CD4-positive, alpha-beta T cell treated with Interferon gamma for 1 hour (primary cell): Measurements from ENCODE around the gene OMG.
A peak's percentile ranks its signal among the peaks of the same experiment; 100 is the strongest.
"Not testable (repeated sequence)": the region's sequence is repeated elsewhere in the genome, so short reads cannot be mapped to it uniquely, and the experiment has no call there.

Experiments used
- DNase-seq: peaks from one replicate; pipeline ENCODE4 v3.0.0-alpha.2; 2020

The OMG gene

GRCh38 chr17:31307640-31308039 is 10.6 kb upstream of the OMG start:
- DNase-seq, result no peak

- DNase-seq, result no peak
Observed at GRCh38 chr17:31299624-31300023, 2.6 kb upstream of the OMG start.

GRCh38 chr17:31296142-31296541 is 897 bp downstream of the OMG start:
- no peak for DNase-seq

GRCh38 chr17:31295489-31295871 is 1.6 kb downstream of the OMG start:
- DNase-seq, result no peak

GRCh38 chr17:31294820-31295488 is 2.1 kb downstream of the OMG start:
- no peak for DNase-seq

- no peak for DNase-seq
Observed at GRCh38 chr17:31294231-31294630, 2.8 kb downstream of the OMG start.

- DNase-seq, result no peak
Observed at GRCh38 chr17:31293581-31293980, 3.5 kb downstream of the OMG start.

- DNase-seq, result no peak
Observed at GRCh38 chr17:31291820-31292219, 5.2 kb downstream of the OMG start.

GRCh38 chr17:31289790-31290189 is 7.2 kb downstream of the OMG start:
- DNase-seq, result no peak

GRCh38 chr17:31287932-31288331 is 9.1 kb downstream of the OMG start:
- not testable (repeated sequence) for DNase-seq

- DNase-seq, result no peak
Observed at GRCh38 chr17:31286587-31286986, 10.5 kb downstream of the OMG start.

GRCh38 chr17:31283841-31284240 is 13.2 kb downstream of the OMG start:
- no peak for DNase-seq

GRCh38 chr17:31281061-31281460 is 16.0 kb downstream of the OMG start:
- DNase-seq, result no peak

GRCh38 chr17:31279401-31279800 is 17.6 kb downstream of the OMG start:
- DNase-seq, result no peak

GRCh38 chr17:31275116-31275515 is 21.9 kb downstream of the OMG start:
- no peak for DNase-seq

- DNase-seq, result no peak
Observed at GRCh38 chr17:31274252-31274651, 22.8 kb downstream of the OMG start.

- no peak for DNase-seq
Observed at GRCh38 chr17:31273516-31273915, 23.5 kb downstream of the OMG start.

GRCh38 chr17:31272803-31273202 is 24.2 kb downstream of the OMG start:
- no peak for DNase-seq

GRCh38 chr17:31272236-31272635 is 24.8 kb downstream of the OMG start:
- no peak for DNase-seq

- DNase-seq, result no peak
Observed at GRCh38 chr17:31269578-31269983, 27.5 kb downstream of the OMG start.

- DNase-seq, result no peak
Observed at GRCh38 chr17:31269036-31269577, 27.9 kb downstream of the OMG start.

GRCh38 chr17:31266042-31266441 is 31.0 kb downstream of the OMG start:
- peak; percentile 5 for DNase-seq

- DNase-seq, result not testable (repeated sequence)
Observed at GRCh38 chr17:31262923-31263322, 34.1 kb downstream of the OMG start.

- DNase-seq, result no peak
Observed at GRCh38 chr17:31261601-31262000, 35.4 kb downstream of the OMG start.

- no peak for DNase-seq
Observed at GRCh38 chr17:31260151-31260550, 36.9 kb downstream of the OMG start.
